ENCODE data around the gene KIAA1958.

The KIAA1958 gene, protein sequence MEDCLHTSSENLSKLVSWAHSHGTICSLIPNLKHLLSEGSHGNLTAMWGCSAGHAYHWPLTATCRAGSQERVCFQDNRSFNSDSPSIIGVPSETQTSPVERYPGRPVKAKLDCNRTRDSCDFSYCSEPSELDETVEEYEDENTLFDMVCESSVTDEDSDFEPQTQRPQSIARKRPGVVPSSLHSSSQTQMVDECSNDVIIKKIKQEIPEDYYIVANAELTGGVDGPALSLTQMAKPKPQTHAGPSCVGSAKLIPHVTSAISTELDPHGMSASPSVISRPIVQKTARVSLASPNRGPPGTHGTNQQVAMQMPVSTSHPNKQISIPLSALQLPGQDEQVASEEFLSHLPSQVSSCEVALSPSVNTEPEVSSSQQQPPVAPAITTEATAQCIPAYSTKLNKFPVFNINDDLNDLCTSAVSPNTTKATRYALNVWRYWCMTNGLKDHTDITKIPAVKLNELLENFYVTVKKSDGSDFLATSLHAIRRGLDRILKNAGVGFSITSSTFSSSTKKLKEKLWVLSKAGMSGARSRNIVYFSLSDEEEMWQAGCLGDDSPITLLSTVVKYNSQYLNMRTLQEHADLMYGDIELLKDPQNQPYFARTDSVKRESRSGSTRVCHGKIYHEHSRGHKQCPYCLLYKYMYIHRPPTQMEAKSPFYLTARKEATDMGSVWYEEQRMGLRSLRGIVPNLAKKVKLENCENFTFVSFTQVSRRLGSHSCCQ

DNA sequence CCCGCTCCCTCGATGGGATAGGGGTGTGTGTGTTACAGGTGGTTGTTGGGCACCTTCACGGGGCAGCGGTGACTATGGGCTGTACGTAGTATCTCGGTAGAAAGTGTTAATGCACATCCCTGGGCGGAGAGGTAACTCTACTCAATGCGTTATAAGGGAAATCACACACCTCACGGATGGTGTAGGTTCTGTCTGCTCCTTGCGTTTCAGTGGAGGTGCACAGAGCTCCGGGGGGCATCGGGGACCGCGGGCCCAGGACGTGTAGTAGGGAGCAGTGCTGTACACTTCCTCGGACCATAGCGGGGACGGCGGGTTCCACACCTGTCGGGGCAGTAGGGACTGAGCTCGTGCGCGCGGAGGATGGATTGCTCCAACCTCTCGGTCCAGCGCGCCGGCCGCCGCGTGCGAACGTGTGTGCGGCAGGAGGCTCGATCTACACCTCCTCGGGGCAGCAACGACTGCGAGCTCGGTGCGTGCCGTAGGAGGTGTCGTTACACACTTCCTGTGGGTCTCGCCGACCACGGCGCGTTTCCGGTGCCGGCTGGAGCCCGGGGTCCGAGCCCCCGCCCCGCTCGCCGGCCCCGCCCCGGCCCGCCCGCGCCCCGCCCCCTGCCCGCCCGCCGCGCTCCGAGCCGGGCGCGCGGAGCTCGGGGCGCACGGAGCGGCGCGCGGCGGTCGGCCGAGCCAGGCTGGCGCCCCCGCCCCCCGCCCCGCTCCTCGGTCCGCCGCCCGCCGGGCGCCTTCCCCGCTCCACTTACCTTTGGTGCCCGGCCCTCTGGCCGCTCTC, at the start of gene KIAA1958:
TSS of gene KIAA1958 (plus strand) at position 607 of the 787 bp plus-strand sequence. CDS start 87,254 bp downstream, outside the sequence.
- DNase-seq, result peak; percentile 84

DNA sequence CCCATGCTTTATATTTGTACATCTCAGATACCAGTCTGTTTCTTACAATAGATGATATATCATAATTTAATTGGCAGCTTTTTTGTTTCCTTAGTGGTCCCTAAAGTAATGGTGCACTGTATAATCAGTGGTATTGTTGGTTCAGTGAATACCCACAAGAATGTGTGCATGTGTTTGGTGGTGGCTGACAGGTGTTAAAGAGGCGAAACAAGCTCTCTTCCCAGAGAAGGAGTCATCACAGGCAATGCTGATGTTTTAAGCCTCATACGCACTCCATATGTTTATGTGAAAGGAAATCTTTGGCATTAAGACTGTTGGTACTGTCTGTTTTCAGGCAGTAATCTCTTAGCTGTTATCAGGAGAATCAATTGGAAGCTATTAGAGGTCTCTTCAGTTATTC, 49.2 kb upstream of the KIAA1958 start:
- DNase-seq, result no peak

- DNase-seq, result no peak
Observed at GRCh38 chr9:112439171-112439570, 47.5 kb upstream of the KIAA1958 start.

DNA sequence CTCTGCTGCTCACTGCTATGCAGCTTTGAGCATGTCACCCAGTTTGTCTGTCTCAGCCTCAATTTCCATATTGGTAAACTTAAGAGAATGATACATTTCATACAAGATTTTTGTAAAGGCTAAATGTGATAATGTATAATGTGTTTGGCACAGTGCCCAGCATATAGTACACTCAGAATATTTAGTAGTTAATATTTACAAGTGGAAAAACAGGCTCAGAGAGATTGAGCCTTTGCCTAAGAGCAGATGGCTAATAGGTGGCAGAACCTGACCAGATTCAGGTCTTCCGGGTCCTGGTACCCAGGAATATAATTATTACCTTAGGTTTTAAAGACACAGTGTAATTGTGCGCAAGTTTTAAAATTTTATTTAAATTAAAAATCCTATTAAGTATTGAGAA, 46.8 kb upstream of the KIAA1958 start:
- no peak for DNase-seq

DNA sequence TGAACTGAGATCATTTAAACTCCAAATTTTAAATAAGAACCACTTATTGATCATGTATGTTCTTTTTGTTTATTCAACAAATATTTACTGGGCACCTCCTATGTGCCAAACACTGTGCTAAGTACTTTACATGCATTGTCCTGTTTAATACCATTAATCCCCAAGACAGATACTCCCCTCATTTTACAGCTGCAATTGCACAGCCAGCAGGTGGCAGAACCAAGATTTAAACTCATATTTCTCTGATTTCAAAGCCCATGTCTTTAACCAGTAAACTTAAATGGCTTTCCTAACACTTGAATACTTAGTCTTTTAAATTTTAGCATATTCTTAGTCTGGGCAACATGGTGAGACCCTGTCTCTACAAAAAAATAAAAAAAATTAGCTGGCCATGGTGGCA, 43.4 kb upstream of the KIAA1958 start:
- DNase-seq, result peak; percentile 13

GRCh38 chr9:112443636-112444035, 43.0 kb upstream of the KIAA1958 start:
- DNase-seq, result no peak

DNA sequence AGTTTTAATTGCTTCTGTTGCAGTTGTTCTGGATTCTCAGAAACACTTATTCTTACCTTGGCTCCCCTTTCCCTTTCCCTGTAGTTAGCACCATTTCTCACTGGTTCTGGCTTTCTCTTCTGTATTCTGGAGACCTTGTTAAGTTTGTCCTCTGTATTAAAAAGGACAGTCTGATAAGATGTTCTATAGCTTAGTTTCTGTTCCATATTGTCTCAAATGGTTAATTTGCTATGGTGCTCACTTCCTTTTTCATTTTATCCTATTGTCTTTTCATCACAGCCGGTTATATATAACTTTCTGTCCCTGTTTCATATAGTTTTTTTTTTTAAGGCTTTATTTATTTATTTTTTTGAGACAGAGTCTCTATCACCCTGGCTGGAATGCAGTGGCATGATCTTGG, 41.4 kb upstream of the KIAA1958 start:
- no peak for DNase-seq

DNA sequence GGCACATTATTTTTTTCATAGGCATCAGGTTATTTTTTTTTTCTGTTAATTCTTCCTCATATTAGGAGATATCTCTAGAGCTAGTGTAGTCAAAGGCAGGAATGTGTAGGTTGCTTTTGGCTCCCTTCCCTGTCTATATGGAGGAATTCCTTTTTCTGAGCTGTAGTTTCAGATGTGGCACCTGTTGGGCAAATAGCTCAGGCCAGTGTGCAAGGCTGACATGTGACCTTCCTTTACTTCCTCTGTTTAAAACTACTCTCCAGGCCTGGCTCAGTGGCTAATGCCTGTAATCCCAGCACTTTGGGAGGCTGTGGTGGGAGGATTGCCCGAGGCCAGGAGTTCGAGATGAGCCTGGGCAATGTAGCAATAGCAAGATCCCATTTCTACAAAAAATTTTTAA, 40.5 kb upstream of the KIAA1958 start:
- DNase-seq, result no peak

DNA sequence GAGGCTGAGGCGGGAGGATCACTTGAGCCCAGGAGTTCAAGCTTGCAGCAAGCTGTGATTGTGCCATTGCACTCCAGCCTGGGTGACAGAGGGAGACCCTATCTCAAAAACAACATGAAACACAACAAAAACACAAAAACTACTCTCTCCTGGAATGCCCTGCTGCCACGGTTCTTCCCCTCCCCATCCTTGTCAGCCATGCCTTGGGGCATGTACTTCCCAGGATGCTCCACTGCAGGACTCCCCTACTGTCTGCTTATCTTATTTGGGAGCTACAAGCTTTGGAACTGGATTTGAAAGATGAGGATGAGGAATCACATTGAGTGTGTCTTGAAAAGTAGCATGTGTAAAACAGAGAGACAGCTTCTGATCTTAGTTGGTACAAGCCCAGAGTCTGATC, 40.1 kb upstream of the KIAA1958 start:
- no peak for DNase-seq

- no peak for DNase-seq
Observed at GRCh38 chr9:112447283-112447761, 39.3 kb upstream of the KIAA1958 start.

DNA sequence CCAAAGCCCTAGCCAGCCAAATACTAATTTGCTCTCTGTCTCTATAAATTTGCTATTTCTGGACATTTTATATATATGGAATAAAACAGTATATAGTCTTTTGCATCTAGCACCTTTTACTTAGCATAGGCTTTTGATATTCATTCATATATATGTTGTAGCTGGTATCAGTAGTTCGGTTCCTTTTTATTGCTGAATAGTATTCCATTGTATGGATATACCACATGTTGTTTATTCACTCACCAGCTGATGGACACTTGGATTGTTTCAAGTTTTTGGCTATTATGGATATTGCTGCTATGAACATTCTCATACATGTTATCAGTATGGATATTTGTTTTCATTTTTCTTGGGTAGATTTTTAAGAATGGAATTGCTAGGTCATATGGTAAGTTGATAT, 23.8 kb upstream of the KIAA1958 start:
- no peak for DNase-seq

DNA sequence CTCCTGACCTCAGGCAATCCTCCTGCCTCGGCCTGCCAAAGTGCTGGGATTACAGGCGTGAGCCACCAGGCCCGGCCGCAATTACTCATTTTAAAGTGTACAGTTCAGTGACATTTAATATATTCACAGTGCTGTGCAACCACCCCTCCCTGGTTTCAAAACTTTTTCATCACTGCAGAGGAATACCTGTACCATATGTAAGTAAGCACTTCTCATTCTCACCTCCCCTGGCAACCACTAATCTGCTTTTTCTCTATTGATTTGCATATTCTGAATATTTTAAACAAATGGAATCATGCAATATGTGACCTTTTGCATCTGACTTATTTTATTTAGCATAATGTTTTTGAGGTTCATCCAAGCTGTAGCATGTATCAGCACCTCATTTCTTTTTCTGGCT, 21.3 kb upstream of the KIAA1958 start:
- DNase-seq, result no peak

- no peak for DNase-seq
Observed at GRCh38 chr9:112472996-112473395, 13.6 kb upstream of the KIAA1958 start.

DNA sequence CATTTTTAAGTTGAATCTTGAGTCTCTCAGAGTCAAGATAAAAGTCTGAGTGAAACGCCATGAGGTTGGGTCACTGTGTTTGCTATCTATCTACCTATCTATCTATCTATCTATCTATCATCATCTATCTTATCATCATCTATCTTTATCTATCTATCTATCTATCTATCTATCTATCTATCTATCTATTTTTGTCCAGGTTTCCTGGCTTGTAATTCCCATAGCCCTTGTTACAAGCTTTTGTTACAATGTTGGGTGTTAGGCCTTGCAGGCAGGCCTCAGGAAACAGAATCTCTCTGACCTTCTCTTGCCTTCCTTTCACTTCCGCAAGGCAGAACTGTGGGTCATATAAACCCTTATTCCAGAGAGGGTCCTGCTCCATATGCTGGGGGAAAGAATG, 12.6 kb upstream of the KIAA1958 start:
- no peak for DNase-seq

DNA sequence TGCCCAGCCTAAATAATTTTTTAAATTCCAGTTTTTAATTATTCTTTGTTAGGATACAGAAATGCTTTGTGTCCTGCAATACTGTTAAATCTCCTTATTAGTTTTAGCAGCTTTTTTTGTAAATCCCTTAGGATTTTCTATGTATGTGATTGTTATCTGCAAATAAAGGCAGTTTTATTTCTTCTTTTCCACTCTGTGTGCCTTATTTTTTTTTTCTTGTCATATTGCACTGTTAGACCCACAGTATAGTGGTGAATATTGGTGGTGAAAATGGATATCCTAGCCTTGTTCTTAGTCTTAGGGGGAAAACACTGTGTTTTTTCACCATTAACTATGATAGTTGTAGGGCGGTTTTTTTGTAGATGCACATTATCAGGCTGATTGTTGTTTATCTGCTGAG, 11.3 kb upstream of the KIAA1958 start:
- DNase-seq, result no peak

- DNase-seq, result no peak
Observed at GRCh38 chr9:112477330-112477729, 9.3 kb upstream of the KIAA1958 start.

GRCh38 chr9:112479221-112479620, 7.4 kb upstream of the KIAA1958 start:
- no peak for DNase-seq

GRCh38 chr9:112484607-112485006, 2.0 kb upstream of the KIAA1958 start:
- no peak for DNase-seq

GRCh38 chr9:112485574-112485973, 1.1 kb upstream of the KIAA1958 start:
- no peak for DNase-seq

DNA sequence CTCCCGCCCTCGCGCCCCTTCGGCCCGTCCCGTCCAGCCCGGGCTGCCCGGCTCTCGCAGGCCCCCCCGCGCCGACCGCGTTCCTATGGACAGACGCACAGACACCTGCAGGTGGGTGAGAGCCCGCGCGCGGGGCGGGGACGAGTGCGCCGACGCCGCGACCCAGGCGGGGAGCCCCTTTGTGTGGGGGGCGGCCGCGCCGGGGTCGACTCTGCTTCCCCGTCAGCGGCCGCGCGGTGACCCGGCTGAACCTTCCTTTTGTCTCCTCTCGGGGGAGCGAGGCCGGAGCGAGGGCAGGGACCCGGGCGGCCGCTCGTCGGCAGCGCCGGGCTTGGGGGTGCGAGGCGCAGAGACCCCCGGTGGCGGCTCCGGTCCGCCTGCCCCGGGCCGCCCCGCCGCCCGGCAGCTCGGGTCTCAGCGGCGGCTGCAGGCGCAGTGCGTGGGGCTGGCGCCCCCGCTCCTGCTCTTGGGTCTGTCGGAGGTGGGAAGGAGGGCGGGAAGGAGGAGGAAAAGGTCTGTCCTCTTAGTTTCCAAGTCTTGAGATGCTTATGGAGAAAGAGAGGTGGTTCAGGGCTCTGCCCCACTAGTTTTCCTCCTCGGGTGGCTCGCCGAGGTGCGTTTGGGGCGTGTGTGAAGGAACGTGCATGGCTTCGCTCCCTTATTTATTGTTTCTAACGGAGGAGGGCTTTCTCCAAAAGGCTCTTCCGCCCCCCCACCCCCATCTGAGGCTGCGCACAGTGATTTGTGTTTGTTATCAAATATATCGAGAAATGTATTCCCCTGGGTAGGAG, 576 bp downstream of the KIAA1958 start:
- peak; percentile 63 for DNase-seq

GRCh38 chr9:112487799-112488340, 1.2 kb downstream of the KIAA1958 start:
- no peak for DNase-seq

GRCh38 chr9:112489039-112489546, 2.5 kb downstream of the KIAA1958 start:
- no peak for DNase-seq
